Loucy (cell line): ENCODE results near the gene SENP7.

Experiments
- H2AFZ ChIP-seq: fragments of 200-600 bp; sonication (generic); 2 replicates; pipeline ENCODE4 v1.6.0; 2016; ENCODE audit warnings: antibody characterized with exemption, mild to moderate bottlenecking, low read length, moderate library complexity
- H3F3A ChIP-seq: fragments of 200-600 bp; 2 replicates; pipeline ENCODE4 v1.6.0; 2016; ENCODE audit warnings: antibody characterized with exemption, low read depth, mild to moderate bottlenecking
- H3K27me3 ChIP-seq: fragments of 200-600 bp; sonication (generic); 2 replicates; pipeline ENCODE4 v1.6.1; 2014; ENCODE audit warnings: low read length, mild to moderate bottlenecking; ENCODE audit not compliant: insufficient read depth, poor library complexity, severe bottlenecking
- H3K36me3 ChIP-seq: fragments of 200-600 bp; sonication (generic); 2 replicates; pipeline ENCODE4 v1.6.1; 2016; ENCODE audit warnings: low read length; ENCODE audit not compliant: insufficient read depth
- H3K4me1 ChIP-seq: fragments of 200-600 bp; sonication (generic); 2 replicates; pipeline ENCODE4 v1.5.1; 2014; ENCODE audit warnings: low read length, mild to moderate bottlenecking; ENCODE audit not compliant: insufficient read depth, poor library complexity, severe bottlenecking
- H3K4me2 ChIP-seq: fragments of 200-600 bp; sonication (generic); 2 replicates; pipeline ENCODE4 v1.6.0; 2014; ENCODE audit warnings: antibody characterized with exemption, low read length, low read depth, mild to moderate bottlenecking; ENCODE audit not compliant: poor library complexity, severe bottlenecking
- H3K4me3 ChIP-seq: fragments of 200-600 bp; sonication (generic); 2 replicates; pipeline ENCODE4 v1.5.1; 2014; ENCODE audit warnings: low read length, mild to moderate bottlenecking, mixed read lengths; ENCODE audit not compliant: poor library complexity, severe bottlenecking
- H3K79me2 ChIP-seq: fragments of 200-600 bp; sonication (generic); 2 replicates; pipeline ENCODE4 v1.6.1; 2014; ENCODE audit warnings: low read length; ENCODE audit not compliant: insufficient read depth
- H3K9ac ChIP-seq: fragments of 200-600 bp; sonication (generic); 2 replicates; pipeline ENCODE4 v1.6.0; 2014; ENCODE audit warnings: mild to moderate bottlenecking, low read depth, low read length, moderate library complexity; ENCODE audit not compliant: poor library complexity, severe bottlenecking
- H3K9me2 ChIP-seq: fragments of 200-600 bp; sonication (generic); replicated peaks from 2 replicates; pipeline ENCODE4 v1.6.1; 2016; ENCODE audit warnings: low read depth, low read length, mixed read lengths
- H3K9me3 ChIP-seq: fragments of 200-600 bp; sonication (generic); 2 replicates; pipeline ENCODE4 v1.6.1; 2014; ENCODE audit warnings: mild to moderate bottlenecking, antibody characterized with exemption, low read length, low read depth; ENCODE audit not compliant: insufficient read depth
- H4K20me1 ChIP-seq: fragments of 200-600 bp; sonication (generic); 2 replicates; pipeline ENCODE4 v1.6.0; 2014; ENCODE audit warnings: antibody characterized with exemption, low read length, mild to moderate bottlenecking; ENCODE audit not compliant: insufficient read depth, poor library complexity, severe bottlenecking
- CTCF ChIP-seq: fragments of 200-600 bp; sonication (generic); conservative IDR thresholded peaks from 2 replicates; pipeline ENCODE4 v1.5.1; 2014; ENCODE audit warnings: mild to moderate bottlenecking, antibody characterized with exemption, low read length
- EZH2phosphoT487 ChIP-seq: fragments of 200-600 bp; IDR thresholded peaks from 2 replicates; pipeline ENCODE4 v1.6.1; 2018; ENCODE audit warnings: antibody characterized with exemption, mild to moderate bottlenecking, moderate library complexity, borderline replicate concordance

SENP7 gene

GRCh38 chr3:101303836-101304235 is 209.2 kb downstream of the SENP7 start:
- Histone ChIP-seq H3K4me3 (no peak overlapping the region), H4K20me1 (no peaks in the 10 kb centered on the region), H3F3A (no peaks in the 10 kb centered on the region), H3K4me1 (no peaks in the 10 kb centered on the region), H2AFZ (no peak overlapping the region), H3K79me2 (no peaks in the 10 kb centered on the region), H3K9ac (no peak overlapping the region), H3K9me2 (no peaks in the 10 kb centered on the region), H3K27me3 (no peaks in the 10 kb centered on the region), H3K36me3 (no peaks in the 10 kb centered on the region), H3K4me2 (no peak overlapping the region), H3K9me3 (peaks cover 9% of the 10 kb centered on the region; the same call in 1 of the 2 replicates)
- TF ChIP-seq CTCF (no peak), EZH2phosphoT487 (no peak)

GRCh38 chr3:101303089-101303731 is 209.8 kb downstream of the SENP7 start:
- Histone ChIP-seq H3K9ac (no peak overlapping the region), H3F3A (no peaks in the 10 kb centered on the region), H3K4me3 (no peak overlapping the region), H4K20me1 (no peaks in the 10 kb centered on the region), H3K4me2 (no peak overlapping the region), H3K79me2 (no peaks in the 10 kb centered on the region), H3K4me1 (no peaks in the 10 kb centered on the region), H2AFZ (no peak overlapping the region), H3K36me3 (no peaks in the 10 kb centered on the region), H3K9me3 (peaks cover 6% of the 10 kb centered on the region; the same call in 1 of the 2 replicates), H3K27me3 (no peaks in the 10 kb centered on the region), H3K9me2 (no peaks in the 10 kb centered on the region)
- TF ChIP-seq CTCF = no peak
- no peak for TF ChIP-seq EZH2phosphoT487

GRCh38 chr3:101300073-101300472 is 212.9 kb downstream of the SENP7 start:
- Histone ChIP-seq H3K4me3 (no peak overlapping the region), H3F3A (no peaks in the 10 kb centered on the region), H3K79me2 (no peaks in the 10 kb centered on the region), H4K20me1 (no peaks in the 10 kb centered on the region), H3K9me3 (no peaks in the 10 kb centered on the region), H3K36me3 (no peaks in the 10 kb centered on the region), H3K27me3 (no peaks in the 10 kb centered on the region), H2AFZ (no peak overlapping the region), H3K9ac (no peak overlapping the region), H3K4me2 (no peak overlapping the region), H3K9me2 (no peaks in the 10 kb centered on the region), H3K4me1 (no peaks in the 10 kb centered on the region)
- TF ChIP-seq CTCF (no peak), EZH2phosphoT487 (no peak)
